ENCODE data around the gene MAD1L1. TPM values are rescaled to one million over a fixed set of nuclear protein-coding genes. Genes with fewer than 3 reads are reported as not detected.

The MAD1L1 gene
- total RNA-seq, 1 experiment from 2014 or later = 46.7 TPM

GRCh38 chr7:1775389-1775788 is 457.4 kb downstream of the MAD1L1 start:
- POLR2A ChIA-PET (ENCODE audit: low non-redundant PET) = no interaction called here
- DNase-seq (ENCODE audit: low spot score) = no peak
- Histone ChIP-seq H3K4me3 (ENCODE audit: low read depth, low read length, poor library complexity, severe bottlenecking) (no peak overlapping the region), H3K27me3 (replicated peaks; ENCODE audit: insufficient read depth, low read depth, low read length, poor library complexity) (no peaks in the 10 kb centered on the region), H3K27ac (ENCODE audit: low read depth, low read length, poor library complexity, severe bottlenecking) (no peak overlapping the region), H3K4me1 (ENCODE audit: insufficient read depth, low read length, poor library complexity, severe bottlenecking) (no peaks in the 10 kb centered on the region), H3K9me3 (ENCODE audit: low read depth, low read length, poor library complexity, severe bottlenecking) (no peaks in the 10 kb centered on the region), H3K36me3 (ENCODE audit: insufficient read depth, low read length, poor library complexity, severe bottlenecking) (no peaks in the 10 kb centered on the region)
- TF ChIP-seq CTCF (conservative IDR thresholded peaks at IDR 0.05; ENCODE audit: low read depth, low read length) = no peak
- TF ChIP-seq EZH2 (IDR thresholded peaks at IDR 0.05; ENCODE audit: borderline replicate concordance, low read depth, low read length, poor library complexity, severe bottlenecking) = no peak
- CTCF ChIA-PET = no interaction called here
- intact Hi-C loops (cut with micrococcal nuclease; ENCODE audit: unreplicated experiment) = no loop called here
- BruUV-seq (replicated peaks) = no TSS peak

- H3K27me3 ChIP-seq (replicated peaks; ENCODE audit: insufficient read depth, low read depth, low read length, poor library complexity) = no peaks in the 10 kb centered on the region
- DNase-seq (ENCODE audit: low spot score) = no peak
- H3K27ac ChIP-seq (ENCODE audit: low read depth, low read length, poor library complexity, severe bottlenecking) = no peak overlapping the region
- no peaks in the 10 kb centered on the region for H3K9me3 ChIP-seq (ENCODE audit: low read depth, low read length, poor library complexity, severe bottlenecking)
- TF ChIP-seq CTCF (conservative IDR thresholded peaks at IDR 0.05; ENCODE audit: low read depth, low read length) = no peak
- TF ChIP-seq EZH2 (IDR thresholded peaks at IDR 0.05; ENCODE audit: borderline replicate concordance, low read depth, low read length, poor library complexity, severe bottlenecking) = no peak
- BruUV-seq (replicated peaks) = no TSS peak
- ChIA-PET POLR2A (ENCODE audit: low non-redundant PET) (no interaction called here), CTCF (no interaction called here)
- no peaks in the 10 kb centered on the region for H3K4me1 ChIP-seq (ENCODE audit: insufficient read depth, low read length, poor library complexity, severe bottlenecking)
- no peak overlapping the region for H3K4me3 ChIP-seq (ENCODE audit: low read depth, low read length, poor library complexity, severe bottlenecking)
- intact Hi-C loops (cut with micrococcal nuclease; ENCODE audit: unreplicated experiment) = no loop called here
- no peaks in the 10 kb centered on the region for H3K36me3 ChIP-seq (ENCODE audit: insufficient read depth, low read length, poor library complexity, severe bottlenecking)
Observed at GRCh38 chr7:1770331-1770730, 462.4 kb downstream of the MAD1L1 start.

- H3K27me3 ChIP-seq (replicated peaks; ENCODE audit: insufficient read depth, low read depth, low read length, poor library complexity) = no peaks in the 10 kb centered on the region
- CTCF ChIA-PET = no interaction called here
- DNase-seq (ENCODE audit: low spot score) = no peak
- no peaks in the 10 kb centered on the region for H3K4me1 ChIP-seq (ENCODE audit: insufficient read depth, low read length, poor library complexity, severe bottlenecking)
- no peaks in the 10 kb centered on the region for H3K9me3 ChIP-seq (ENCODE audit: low read depth, low read length, poor library complexity, severe bottlenecking)
- H3K27ac ChIP-seq (ENCODE audit: low read depth, low read length, poor library complexity, severe bottlenecking) = no peak overlapping the region
- intact Hi-C loops (cut with micrococcal nuclease; ENCODE audit: unreplicated experiment) = no loop called here
- POLR2A ChIA-PET (ENCODE audit: low non-redundant PET) = no interaction called here
- TF ChIP-seq CTCF (conservative IDR thresholded peaks at IDR 0.05; ENCODE audit: low read depth, low read length) (no peak), EZH2 (IDR thresholded peaks at IDR 0.05; ENCODE audit: borderline replicate concordance, low read depth, low read length, poor library complexity, severe bottlenecking) (no peak)
- BruUV-seq (replicated peaks) = no TSS peak
- H3K4me3 ChIP-seq (ENCODE audit: low read depth, low read length, poor library complexity, severe bottlenecking) = no peak overlapping the region
- H3K36me3 ChIP-seq (ENCODE audit: insufficient read depth, low read length, poor library complexity, severe bottlenecking) = no peaks in the 10 kb centered on the region
Observed at GRCh38 chr7:1769286-1770200, 463.2 kb downstream of the MAD1L1 start.
